Measurements from ENCODE around the gene ENKD1.

ENKD1 gene

GRCh38 chr16:67648764-67649407 is 17.7 kb downstream of the ENKD1 start:
- TF ChIP-seq REST (IDR thresholded peaks at IDR 0.05; ENCODE audit: low read depth) (no peak), ZBTB7A (IDR thresholded peaks at IDR 0.05; ENCODE audit: low read depth) (no peak), NFIC (IDR thresholded peaks at IDR 0.05) (no peak), EP300 (IDR thresholded peaks at IDR 0.05; ENCODE audit: borderline replicate concordance) (no peak), RAD21 (IDR thresholded peaks at IDR 0.05; ENCODE audit: low read depth) (no peak), YY1 (IDR thresholded peaks at IDR 0.05; ENCODE audit: low read depth) (no peak), MAX (IDR thresholded peaks at IDR 0.05) (no peak), CEBPB (IDR thresholded peaks at IDR 0.05) (no peak)

GRCh38 chr16:67648088-67648763 is 18.3 kb downstream of the ENKD1 start:
- no peak for TF ChIP-seq TAF1 (IDR thresholded peaks at IDR 0.05; ENCODE audit: low read depth)
- TF ChIP-seq YY1 (IDR thresholded peaks at IDR 0.05; ENCODE audit: low read depth): no peak
- TF ChIP-seq TCF12 (IDR thresholded peaks at IDR 0.05; ENCODE audit: low read depth): no peak
- no peak for TF ChIP-seq RAD21 (IDR thresholded peaks at IDR 0.05; ENCODE audit: low read depth)
- no peak for TF ChIP-seq ZBTB7A (IDR thresholded peaks at IDR 0.05; ENCODE audit: low read depth)
- TF ChIP-seq EP300 (IDR thresholded peaks at IDR 0.05; ENCODE audit: borderline replicate concordance): no peak
- TF ChIP-seq CEBPB (IDR thresholded peaks at IDR 0.05): no peak
- no peak for TF ChIP-seq TEAD4 (IDR thresholded peaks at IDR 0.05)
- no peak for TF ChIP-seq EGR1 (IDR thresholded peaks at IDR 0.05)

- no peak for TF ChIP-seq FOXM1 (IDR thresholded peaks at IDR 0.05; ENCODE audit: borderline replicate concordance, low read depth)
- TF ChIP-seq NFIC (IDR thresholded peaks at IDR 0.05): no peak
- TF ChIP-seq CEBPB (IDR thresholded peaks at IDR 0.05): no peak
- TF ChIP-seq USF1 (IDR thresholded peaks at IDR 0.05): no peak
- TF ChIP-seq EGR1 (IDR thresholded peaks at IDR 0.05): no peak
- no peak for TF ChIP-seq EP300 (IDR thresholded peaks at IDR 0.05; ENCODE audit: borderline replicate concordance)
- no peak for TF ChIP-seq YY1 (IDR thresholded peaks at IDR 0.05; ENCODE audit: low read depth)
Measured at GRCh38 chr16:67647681-67648080, 18.9 kb downstream of the ENKD1 start.

- no peak for TF ChIP-seq TCF12 (IDR thresholded peaks at IDR 0.05; ENCODE audit: low read depth)
- no peak for TF ChIP-seq CEBPB (IDR thresholded peaks at IDR 0.05)
- TF ChIP-seq EGR1 (IDR thresholded peaks at IDR 0.05): no peak
- TF ChIP-seq NFIC (IDR thresholded peaks at IDR 0.05): no peak
- no peak for TF ChIP-seq TAF1 (IDR thresholded peaks at IDR 0.05; ENCODE audit: low read depth)
Measured at GRCh38 chr16:67647111-67647651, 19.4 kb downstream of the ENKD1 start.

GRCh38 chr16:67645397-67646121 is 21.0 kb downstream of the ENKD1 start:
- TF ChIP-seq CEBPB (IDR thresholded peaks at IDR 0.05) (no peak), YY1 (IDR thresholded peaks at IDR 0.05; ENCODE audit: low read depth) (no peak), MAX (IDR thresholded peaks at IDR 0.05) (no peak), CREB1 (IDR thresholded peaks at IDR 0.05; ENCODE audit: low read depth) (no peak), USF1 (IDR thresholded peaks at IDR 0.05) (no peak), EGR1 (IDR thresholded peaks at IDR 0.05) (no peak), REST (IDR thresholded peaks at IDR 0.05; ENCODE audit: low read depth) (no peak), TAF1 (IDR thresholded peaks at IDR 0.05; ENCODE audit: low read depth) (no peak), FOXM1 (IDR thresholded peaks at IDR 0.05; ENCODE audit: borderline replicate concordance, low read depth) (no peak), NFIC (IDR thresholded peaks at IDR 0.05) (no peak)
